HUES6 (cell line): ENCODE measurements around the gene GTF2A2.

Experiments
- H3K27ac ChIP-seq: 2 replicates; pipeline ENCODE4 v1.7.0; 2013; ENCODE audit warnings: low read depth, mild to moderate bottlenecking, low read length, inconsistent platforms
- H3K27me3 ChIP-seq: 2 replicates; pipeline ENCODE4 v1.6.1; 2013; ENCODE audit warnings: low read length; ENCODE audit not compliant: control insufficient read depth, insufficient read depth
- H3K36me3 ChIP-seq: 2 replicates; pipeline ENCODE4 v1.6.1; 2013; ENCODE audit warnings: low read length; ENCODE audit not compliant: control insufficient read depth, insufficient read depth
- H3K4me1 ChIP-seq: 2 replicates; pipeline ENCODE4 v1.6.1; 2013; ENCODE audit warnings: low read length; ENCODE audit not compliant: control insufficient read depth, insufficient read depth
- H3K4me3 ChIP-seq: 2 replicates; pipeline ENCODE4 v1.5.1; 2013; ENCODE audit warnings: low read depth, low read length
- H3K9ac ChIP-seq: one replicate; pipeline ENCODE4 v1.6.1; 2013; ENCODE audit warnings: mild to moderate bottlenecking, low read length
- H3K9me3 ChIP-seq: 2 replicates; pipeline ENCODE4 v1.6.1; 2013; ENCODE audit warnings: low read depth, low read length; ENCODE audit not compliant: control insufficient read depth, insufficient read depth

The GTF2A2 gene

GRCh38 chr15:59598461-59598860, 58.9 kb downstream of the GTF2A2 start:
- Histone ChIP-seq H3K9me3 (peaks cover 5% of the 10 kb centered on the region; the same call in 1 of the 2 replicates), H3K27me3 (no peaks in the 10 kb centered on the region)

DNA sequence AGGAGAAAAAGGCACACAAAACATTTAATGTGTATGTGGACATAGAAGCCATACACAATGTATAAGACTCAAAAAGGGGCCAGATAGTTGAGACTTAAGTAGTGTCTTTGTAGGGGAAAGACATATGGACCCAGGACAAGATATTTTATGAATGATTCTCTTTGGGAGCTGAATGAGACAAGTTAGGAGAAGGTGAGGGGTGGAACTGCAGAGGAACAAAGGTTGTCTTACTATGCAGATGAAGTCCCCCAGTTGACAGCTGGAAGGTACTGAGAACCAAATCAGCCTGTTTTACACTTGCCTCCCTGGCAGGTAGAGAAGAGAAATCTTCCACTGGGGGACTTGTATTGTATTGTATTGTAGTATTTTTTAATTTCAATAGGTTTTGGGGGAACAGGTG, 60.7 kb downstream of the GTF2A2 start:
- no peak overlapping the region for H3K27ac ChIP-seq
- no peak overlapping the region for H3K4me3 ChIP-seq
- no peaks in the 10 kb centered on the region for H3K4me1 ChIP-seq
- no peak overlapping the region for H3K9ac ChIP-seq
- 0 out of 2 replicates have a peak, but pooled peaks cover 4% of the 10 kb centered on the region for H3K9me3 ChIP-seq
- no peaks in the 10 kb centered on the region for H3K36me3 ChIP-seq
- H3K27me3 ChIP-seq: no peaks in the 10 kb centered on the region

More at GRCh38 chr15:59598461-59598860, 58.9 kb downstream of the GTF2A2 start:
- H3K27ac ChIP-seq: no peak overlapping the region
- no peaks in the 10 kb centered on the region for H3K4me1 ChIP-seq
- no peaks in the 10 kb centered on the region for H3K36me3 ChIP-seq
- H3K9ac ChIP-seq: no peak overlapping the region
- H3K4me3 ChIP-seq: no peak overlapping the region

GRCh38 chr15:59595434-59595915, 61.8 kb downstream of the GTF2A2 start:
- Histone ChIP-seq H3K4me1 (no peaks in the 10 kb centered on the region), H3K9ac (no peak overlapping the region), H3K27me3 (no peaks in the 10 kb centered on the region), H3K27ac (no peak overlapping the region), H3K4me3 (no peak overlapping the region), H3K9me3 (no peaks in the 10 kb centered on the region), H3K36me3 (no peaks in the 10 kb centered on the region)

- Histone ChIP-seq H3K36me3 (no peaks in the 10 kb centered on the region), H3K27me3 (no peaks in the 10 kb centered on the region), H3K27ac (no peak overlapping the region), H3K9me3 (no peaks in the 10 kb centered on the region), H3K9ac (no peak overlapping the region), H3K4me1 (no peaks in the 10 kb centered on the region), H3K4me3 (no peak overlapping the region)
Observed at GRCh38 chr15:59594991-59595390, 62.3 kb downstream of the GTF2A2 start.

DNA sequence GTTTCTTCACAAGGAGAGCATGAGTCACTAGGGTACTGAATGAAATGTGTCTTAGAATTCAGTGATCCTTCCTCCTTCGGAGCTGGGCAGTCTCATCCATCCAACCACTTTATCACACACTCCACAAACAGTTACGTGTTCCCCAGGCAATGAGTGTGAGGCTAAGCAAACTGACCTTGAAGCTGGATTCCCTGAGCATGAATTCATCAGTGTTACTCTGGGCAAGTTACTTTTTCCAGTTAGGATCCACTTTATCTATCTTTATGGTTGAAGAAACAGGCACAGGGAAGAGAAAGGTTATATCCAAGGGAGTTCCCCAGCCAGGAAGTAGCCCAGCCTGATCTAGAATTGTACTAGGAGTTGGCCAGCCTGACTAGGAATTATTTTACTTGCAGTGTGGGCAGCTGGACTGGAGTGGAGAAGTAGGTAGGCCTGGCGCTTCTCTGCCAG, 62.8 kb downstream of the GTF2A2 start:
- Histone ChIP-seq H3K4me3 (no peak overlapping the region), H3K9me3 (no peaks in the 10 kb centered on the region), H3K27me3 (no peaks in the 10 kb centered on the region), H3K36me3 (no peaks in the 10 kb centered on the region), H3K4me1 (no peaks in the 10 kb centered on the region), H3K27ac (no peak overlapping the region), H3K9ac (no peak overlapping the region)

- Histone ChIP-seq H3K4me1 (no peaks in the 10 kb centered on the region), H3K4me3 (no peak overlapping the region), H3K9me3 (no peaks in the 10 kb centered on the region), H3K36me3 (no peaks in the 10 kb centered on the region), H3K27me3 (no peaks in the 10 kb centered on the region), H3K27ac (no peak overlapping the region), H3K9ac (no peak overlapping the region)
Observed at GRCh38 chr15:59591356-59591755, 66.0 kb downstream of the GTF2A2 start.

DNA sequence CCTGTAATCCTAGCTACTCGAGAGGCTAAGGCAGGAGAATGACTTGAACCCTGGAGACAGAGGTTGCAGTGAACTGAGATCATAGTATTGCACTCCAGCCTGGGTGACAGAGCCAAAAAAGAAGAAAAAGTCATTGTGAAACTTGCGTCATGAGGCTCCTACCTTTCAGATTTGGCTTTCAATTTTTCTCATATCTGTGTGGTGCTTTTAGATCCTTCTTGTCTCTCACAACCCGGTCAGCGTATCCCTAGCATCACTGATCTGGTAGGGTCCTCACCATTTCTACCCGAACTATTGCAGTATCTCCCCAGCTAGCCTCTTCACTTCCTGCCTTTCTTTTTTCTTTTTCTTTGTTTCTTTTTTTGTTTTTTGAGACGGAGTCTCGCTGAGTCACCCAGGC, 67.3 kb downstream of the GTF2A2 start:
- H3K4me3 ChIP-seq: no peak overlapping the region
- H3K9me3 ChIP-seq: no peaks in the 10 kb centered on the region
- H3K9ac ChIP-seq: no peak overlapping the region
- H3K27me3 ChIP-seq: no peaks in the 10 kb centered on the region
- H3K27ac ChIP-seq: no peak overlapping the region
- H3K36me3 ChIP-seq: no peaks in the 10 kb centered on the region
- no peaks in the 10 kb centered on the region for H3K4me1 ChIP-seq
